Heart right ventricle (tissue), 16 donors: ENCODE data around the gene AMIGO2. TPM values are rescaled to one million over a fixed set of nuclear protein-coding genes. Genes with fewer than 3 reads are reported as not detected.
A peak's percentile ranks its signal among the peaks of the same experiment; 100 is the strongest.

Source experiments
- ATAC-seq, 8 donors: fragments of 200-7000 bp; cut with Tn5 transposase; one replicate each; pipeline ENCODE4 v1.9.1; 2020; ENCODE audit warnings: mild to moderate bottlenecking in 8 of 8, moderate library complexity in 8 of 8, moderate number of reproducible peaks in 1 of 8
- DNase-seq, 2 donors: peaks; one replicate each; pipeline ENCODE4 v3.0.0-alpha.2; 2020
- H3K27ac ChIP-seq, 10 donors: fragments of 200-600 bp; sonication (generic) in 2 of 10; one replicate each; pipeline versions ENCODE4 v1.5.0 to v1.8.0; 2020 to 2022; ENCODE audit warnings: mild to moderate bottlenecking in 3 of 10
- H3K27me3 ChIP-seq, 7 donors: fragments of 200-600 bp; one replicate each; pipeline ENCODE4 v1.8.0; 2021 to 2022; ENCODE audit warnings: mild to moderate bottlenecking in 2 of 7
- H3K36me3 ChIP-seq, 9 donors: fragments of 200-600 bp; sonication (generic) in 1 of 9; one replicate each; pipeline versions ENCODE4 v1.5.0 to v1.8.0; 2020 to 2022; ENCODE audit warnings: mild to moderate bottlenecking in 2 of 9
- H3K4me1 ChIP-seq, 9 donors: fragments of 200-600 bp; sonication (generic) in 1 of 9; one replicate each; pipeline versions ENCODE4 v1.5.0 to v1.8.0; 2020 to 2022; ENCODE audit warnings: mild to moderate bottlenecking in 4 of 9
- H3K4me3 ChIP-seq, 10 donors: fragments of 200-600 bp; sonication (generic) in 2 of 10; one replicate each; pipeline versions ENCODE4 v1.5.0 to v1.8.0; 2020 to 2022; ENCODE audit warnings: mild to moderate bottlenecking in 7 of 10, moderate library complexity in 2 of 10
- H3K9me3 ChIP-seq, 11 donors: fragments of 200-600 bp in 10 of 11; sonication (generic) in 2 of 11; one replicate each; pipeline versions ENCODE4 v1.5.0 to v1.8.0; 2013 to 2022; ENCODE audit warnings: mild to moderate bottlenecking in 2 of 11, control low read depth in 1 of 11, moderate library complexity in 1 of 11
- CTCF ChIP-seq, 9 donors: fragments of 200-600 bp; sonication (generic) in 2 of 9; IDR thresholded peaks; one replicate each; pipeline versions ENCODE4 v1.5.0 to v1.8.0; 2021 to 2022; ENCODE audit warnings: antibody characterized with exemption in 9 of 9, mild to moderate bottlenecking in 5 of 9, moderate library complexity in 1 of 9
- WGBS, 2 donors: extraction: QIAGEN DNeasy Blood & Tissue Kit; methylation state at CpG; one replicate each; pipeline ENCODE4 v1.1.7; 2013; ENCODE audit warnings: inconsistent platforms in 1 of 2; 5-methylcytosine and 5-hydroxymethylcytosine counted together
- intact Hi-C, 10 donors: fragments of 100-400 bp; cut with DNase I; formaldehyde crosslinking; loops; one replicate each; pipeline versions ENCODE4 v1.11.1 to v1.14.2; 2022
- polyA plus RNA-seq, 2 donors: library from polyadenylated mRNA; stranded (reverse); fragments of 200-250 nt; gene quantifications; one replicate each; pipeline ENCODE4 v1.2.3, GENCODE V29; 2013
- total RNA-seq, 10 donors: library from RNA; stranded (reverse); fragmentation: NEBNext Ultra II Directional in 3 of 10; extraction: Animal tissue kit (Norgen Biotek cat#: 25700) in 3 of 10; gene quantifications; one replicate each; pipeline versions ENCODE4 v1.2.1 to v1.2.4, GENCODE V29; 2021 to 2023
- donor health status: Arrhythmogenic right ventricular cardiomyopathy.
- donor health status: ischemic (EF 13 %, LVEDD 7.1; RV severe dilation, severe dysfunction).
- donor health status: healthy with polysubstance abuse.
- donor health status: DM: no; HTN: yes; CAD: no.
- donor health status: DM: no; HTN: no; CAD: no.
- donor health status: ischemic (EF 25% LVEDD 6.9; RV normal size, moderate dysfunction).
- donor health status: ischemic (EF 25% LVEDD 5.7; RV mildly dilated, moderate dysfunction).
- donor health status: healthy.
- donor health status: DM: yes; HTN: yes; CAD: no.
- donor health status: Ischemic cardiomyopathy.
- donor health status: ischemic (EF 35%, LVEDD 5.7; RV mildly dilated, moderate dysfunction).
- donor health status: nonischemic (EF 11% LVEDD 7.7; RV severe dilation, severe dysfunction).
- donor health status: DM: yes; HTN: yes; CAD: no.
- donor health status: PGD.
- donor health status: ischemic (EF 29% LVEDD 5.4; RV normal size, mild dysfunction).
- donor health status: nonischemic (EF 23%, LVEDD 6.1; RV moderate dilation, normal function).

The AMIGO2 gene
- total and polyA plus RNA-seq, 12 donors, result 1.1 to 3.3 (median 2.2) TPM

GRCh38 chr12:47084172-47084571, 4.4 kb upstream of the AMIGO2 start:
- WGBS, 2 donors, result 83 to 92% methylated on average over 1 of the region's 1 CpG
- no peak overlapping the region for H3K27ac ChIP-seq
- intact Hi-C loops, result loop anchor here in 6 of 10 donors (5.0 to 10.0 kb wide), 7 partner anchors 101 to 301 kb away; no protein-coding TSS in a partner anchor

GRCh38 chr12:47082796-47083621, 3.2 kb upstream of the AMIGO2 start:
- TF ChIP-seq CTCF (IDR thresholded peaks at IDR 0.05), result no peak
- intact Hi-C loops, result loop anchor here in 6 of 10 donors (5.0 to 10.0 kb wide), 7 partner anchors 102 to 302 kb away; no protein-coding TSS in a partner anchor
- peak in 1 of 8 donors; percentile 36 for ATAC-seq
- Histone ChIP-seq H3K4me3 (no peak overlapping the region), H3K36me3 (no peaks in the 10 kb centered on the region), H3K9me3 (no peaks in the 10 kb centered on the region), H3K27ac (no peak overlapping the region), H3K4me1 (peaks cover 0 to 70% (median 43%) of the 10 kb centered on the region in 9 donors), H3K27me3 (peaks cover 0 to 13% (median 3%) of the 10 kb centered on the region in 7 donors)
- no peak for DNase-seq
- 56 to 60% methylated on average over 7 of the region's 7 CpGs for WGBS, 2 donors

More at GRCh38 chr12:47084172-47084571, 4.4 kb upstream of the AMIGO2 start:
- Histone ChIP-seq H3K9me3 (no peaks in the 10 kb centered on the region), H3K4me1 (peaks cover 0 to 65% (median 40%) of the 10 kb centered on the region in 9 donors), H3K4me3 (no peak overlapping the region), H3K36me3 (no peaks in the 10 kb centered on the region), H3K27me3 (peaks cover 0 to 3% (median 0%) of the 10 kb centered on the region in 7 donors)
- DNase-seq (no peak), ATAC-seq (no peak)
- no peak for TF ChIP-seq CTCF (IDR thresholded peaks at IDR 0.05)

DNA sequence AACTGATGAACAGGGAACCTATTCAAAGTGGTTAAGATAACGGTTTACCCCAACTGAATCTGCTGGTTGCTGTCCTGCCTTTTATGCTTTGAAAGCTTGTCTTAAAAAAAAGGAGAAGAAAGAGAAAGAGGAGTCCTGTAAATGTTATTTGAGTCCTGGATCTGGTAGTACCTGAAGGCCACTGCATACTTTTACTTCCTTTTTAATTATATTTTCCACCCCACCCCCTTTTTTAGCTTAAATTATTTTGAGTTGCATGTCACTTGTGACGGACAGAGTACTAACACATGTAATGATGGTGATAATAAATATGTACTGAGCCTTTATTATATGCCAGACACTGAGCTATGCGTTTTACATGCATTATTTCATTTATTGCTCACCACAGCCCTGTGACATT, 2.5 kb upstream of the AMIGO2 start:
- intact Hi-C loops, result loop anchor here in 6 of 10 donors (5.0 to 10.0 kb wide), 7 partner anchors 103 to 303 kb away; no protein-coding TSS in a partner anchor
- peaks cover 0 to 69% (median 39%) of the 10 kb centered on the region in 9 donors for H3K4me1 ChIP-seq

More for the DNA sequence above, 2.5 kb upstream of the AMIGO2 start:
- DNase-seq, result no peak
- Histone ChIP-seq H3K9me3 (no peaks in the 10 kb centered on the region), H3K27ac (peak overlapping the region in 1 of 10 donors; percentile 91), H3K4me3 (no peak overlapping the region), H3K36me3 (no peaks in the 10 kb centered on the region), H3K27me3 (peaks cover 0 to 16% (median 6%) of the 10 kb centered on the region in 7 donors)
- TF ChIP-seq CTCF (IDR thresholded peaks at IDR 0.05), result no peak
- WGBS, 2 donors, result 87% methylated on average over 3 of the region's 3 CpGs
- ATAC-seq, result no peak
